ENCODE measurements around the gene ARRB1.
A peak's percentile ranks its signal among the peaks of the same experiment; 100 is the strongest.

ARRB1 gene

DNA sequence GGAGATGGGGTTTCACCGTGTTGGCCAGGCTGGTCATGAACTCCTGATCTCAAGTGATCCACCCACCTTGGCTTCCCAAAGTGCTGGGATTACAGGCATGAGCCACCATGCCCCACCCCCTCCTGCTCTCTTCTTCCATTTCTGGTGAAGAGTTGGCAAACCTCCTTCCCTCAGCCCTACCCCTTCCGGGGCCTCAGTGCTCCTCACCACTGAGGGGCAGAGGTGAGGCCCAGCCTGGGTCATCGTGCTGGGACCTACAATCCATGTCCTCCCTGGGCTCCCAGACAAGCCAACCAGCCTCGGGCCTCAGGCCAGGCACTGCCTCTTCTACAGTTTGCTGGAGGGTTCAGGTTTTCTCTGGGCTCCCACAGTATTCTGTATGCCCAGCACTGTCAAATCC lies 125.7 kb downstream of the ARRB1 start:
- DNase-seq (ENCODE audit: low read depth): no peak

DNA sequence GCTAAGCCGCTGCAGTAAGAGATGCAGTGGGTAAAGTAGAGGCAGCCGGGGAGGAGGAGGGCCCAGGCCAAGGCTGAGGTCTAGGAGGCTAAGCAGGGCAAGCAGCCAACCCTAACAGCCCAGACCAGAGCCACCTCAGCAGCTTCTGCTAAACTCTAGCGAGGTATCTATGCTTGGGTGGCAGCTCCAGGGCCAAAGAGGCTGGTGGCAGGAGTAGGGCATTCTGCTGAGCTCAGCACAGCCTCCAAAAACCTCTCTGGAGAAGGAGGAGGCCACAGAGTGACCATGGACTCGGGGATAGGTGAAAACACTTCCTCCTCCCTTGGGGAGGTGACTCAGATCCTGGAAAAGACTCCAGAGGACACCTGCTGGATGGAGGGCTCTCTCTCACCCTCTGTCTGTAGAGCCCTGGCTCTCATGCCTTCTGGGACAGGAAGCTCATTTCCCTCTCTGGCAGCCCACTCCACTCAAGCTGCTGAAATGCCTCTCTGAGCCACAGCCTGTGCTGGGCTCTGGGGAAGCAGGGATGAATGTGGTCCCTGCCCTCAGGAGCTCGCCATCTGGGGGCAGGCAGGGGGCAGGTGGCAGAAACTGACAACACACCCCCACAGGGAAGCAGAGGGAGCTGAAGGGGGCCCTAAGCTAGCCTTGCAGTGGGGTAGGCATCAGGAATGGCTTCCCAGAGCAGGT lies 127.4 kb downstream of the ARRB1 start:
- no peak for DNase-seq (ENCODE audit: low read depth)

DNA sequence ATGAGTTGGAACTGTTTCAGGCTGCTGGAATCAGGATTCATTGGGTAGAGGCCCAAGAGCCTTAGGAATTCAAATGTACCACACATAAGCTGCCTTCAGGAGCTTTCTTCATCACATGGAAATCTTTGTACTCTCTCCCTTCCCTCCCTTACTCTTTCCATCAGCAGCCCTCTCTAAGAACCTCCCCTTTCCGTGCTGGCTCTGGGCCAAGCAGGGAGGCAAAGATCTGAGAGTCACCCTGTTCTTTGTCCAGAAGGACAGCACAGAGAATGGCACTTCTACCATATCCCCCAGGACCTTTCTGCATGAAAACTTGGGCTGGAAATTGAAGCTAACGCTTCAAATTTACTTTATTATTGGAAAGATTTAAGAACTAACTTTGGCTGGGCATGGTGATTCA lies 131.6 kb downstream of the ARRB1 start:
- no peak for DNase-seq (ENCODE audit: low read depth)

DNA sequence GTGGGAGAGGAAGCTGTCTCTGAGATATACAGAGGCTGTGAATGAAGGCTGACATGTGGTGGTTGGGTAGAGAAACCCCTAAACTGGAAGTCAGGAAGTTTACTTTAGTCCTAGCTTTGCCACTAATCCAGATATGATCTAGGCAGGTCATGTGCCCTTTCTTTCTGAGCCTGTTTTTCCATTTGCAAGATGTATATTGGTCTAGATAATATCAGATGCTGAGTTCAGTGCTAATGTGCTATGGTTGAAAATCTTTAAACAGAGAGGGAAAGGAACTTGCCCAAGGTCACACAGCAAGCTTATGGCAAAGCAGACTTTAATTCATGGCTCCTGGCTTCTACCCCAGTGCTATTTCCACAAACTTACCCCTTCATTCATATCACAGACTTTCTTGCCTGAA lies 136.6 kb downstream of the ARRB1 start:
- DNase-seq (ENCODE audit: low read depth): no peak

DNA sequence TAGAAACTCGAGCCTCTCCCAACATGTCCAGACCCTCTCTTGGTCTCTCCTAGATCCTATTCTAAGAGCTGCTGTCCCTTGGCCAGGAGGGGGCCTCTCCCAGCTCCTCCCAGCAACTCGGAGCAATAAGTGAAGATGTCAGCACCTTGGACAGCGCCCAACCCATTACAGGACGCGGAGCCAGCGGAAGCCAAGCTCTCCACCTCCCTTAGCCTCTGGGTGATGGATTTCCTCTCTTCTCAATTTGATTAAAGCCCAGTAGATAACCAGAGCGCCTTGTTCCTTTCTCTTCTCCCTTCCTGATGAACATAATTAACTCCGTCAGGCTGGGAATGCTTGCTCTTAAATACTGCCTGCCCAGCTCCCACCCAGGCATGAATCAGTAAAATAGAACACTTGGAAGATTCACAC lies 137.0 kb downstream of the ARRB1 start:
- DNase-seq (ENCODE audit: low read depth): peak; percentile 56
